GM12872 (cell line): ENCODE measurements around the gene C10orf71.

Experiments
- CTCF ChIP-seq: IDR thresholded peaks from 3 replicates; pipeline ENCODE4 v1.5.1; 2011; ENCODE audit warnings: low read depth, mild to moderate bottlenecking, low read length, moderate library complexity; ENCODE audit not compliant: insufficient read depth

Gene C10orf71

DNA sequence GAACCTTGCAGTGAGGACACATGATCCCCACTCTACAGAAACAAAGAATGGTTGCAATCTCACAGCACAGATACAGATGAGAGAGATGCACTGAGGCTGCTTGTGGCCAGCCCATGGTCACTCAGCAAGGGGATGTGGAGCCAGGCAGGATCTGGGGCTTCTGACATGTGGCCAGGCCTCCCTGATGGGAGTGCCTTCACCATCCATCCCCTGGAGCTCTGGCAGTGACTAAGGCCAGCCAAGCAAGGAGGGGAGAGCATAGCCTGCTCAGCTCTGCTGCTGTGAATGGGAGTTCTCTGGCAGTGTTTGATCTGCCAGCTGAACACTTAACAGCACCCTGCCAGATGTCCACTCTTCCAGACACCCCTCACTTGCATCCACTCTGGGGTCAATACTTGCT lies 19.8 kb downstream of the C10orf71 start:
- TF ChIP-seq CTCF, result no peak

GRCh38 chr10:49319206-49319605 lies 20.2 kb downstream of the C10orf71 start:
- no peak for TF ChIP-seq CTCF

DNA sequence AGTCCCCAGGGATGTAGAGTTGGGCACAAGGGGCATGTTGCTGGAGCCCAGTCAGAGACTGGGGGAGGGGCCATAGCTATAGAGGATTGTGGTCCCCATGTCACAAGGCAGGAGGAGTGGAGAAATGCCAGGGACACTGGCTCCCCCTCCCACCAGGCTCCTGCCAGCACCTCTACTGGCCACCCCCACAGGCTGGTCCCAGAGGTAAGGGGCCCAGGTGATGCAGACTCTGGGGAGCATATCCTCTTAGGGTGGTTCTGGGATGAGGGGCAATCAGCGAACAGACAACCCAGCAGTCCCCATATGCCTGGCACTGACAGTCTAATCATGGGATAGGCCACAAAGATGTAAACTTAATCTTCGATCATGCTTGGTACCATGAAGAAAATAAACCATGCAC lies 21.2 kb downstream of the C10orf71 start:
- TF ChIP-seq CTCF, result no peak

DNA sequence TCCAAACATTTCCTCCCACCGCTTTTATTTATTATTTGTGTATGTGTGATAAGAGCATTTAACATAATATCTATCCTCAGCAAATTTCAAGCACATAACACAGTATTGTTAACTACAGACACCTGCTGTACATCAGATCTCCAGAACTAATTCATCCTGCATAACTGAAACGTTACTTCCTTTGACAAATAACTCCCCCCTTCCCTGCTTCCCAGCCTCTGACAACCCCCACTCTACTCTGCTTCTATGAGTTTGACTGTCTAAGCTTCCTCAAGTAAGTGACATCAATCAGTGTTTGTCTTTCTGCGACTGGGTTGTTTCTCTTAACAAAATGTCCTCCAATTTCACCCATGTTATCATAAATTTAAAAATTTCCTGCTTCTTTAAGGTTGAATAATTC lies 22.1 kb downstream of the C10orf71 start:
- no peak for TF ChIP-seq CTCF

DNA sequence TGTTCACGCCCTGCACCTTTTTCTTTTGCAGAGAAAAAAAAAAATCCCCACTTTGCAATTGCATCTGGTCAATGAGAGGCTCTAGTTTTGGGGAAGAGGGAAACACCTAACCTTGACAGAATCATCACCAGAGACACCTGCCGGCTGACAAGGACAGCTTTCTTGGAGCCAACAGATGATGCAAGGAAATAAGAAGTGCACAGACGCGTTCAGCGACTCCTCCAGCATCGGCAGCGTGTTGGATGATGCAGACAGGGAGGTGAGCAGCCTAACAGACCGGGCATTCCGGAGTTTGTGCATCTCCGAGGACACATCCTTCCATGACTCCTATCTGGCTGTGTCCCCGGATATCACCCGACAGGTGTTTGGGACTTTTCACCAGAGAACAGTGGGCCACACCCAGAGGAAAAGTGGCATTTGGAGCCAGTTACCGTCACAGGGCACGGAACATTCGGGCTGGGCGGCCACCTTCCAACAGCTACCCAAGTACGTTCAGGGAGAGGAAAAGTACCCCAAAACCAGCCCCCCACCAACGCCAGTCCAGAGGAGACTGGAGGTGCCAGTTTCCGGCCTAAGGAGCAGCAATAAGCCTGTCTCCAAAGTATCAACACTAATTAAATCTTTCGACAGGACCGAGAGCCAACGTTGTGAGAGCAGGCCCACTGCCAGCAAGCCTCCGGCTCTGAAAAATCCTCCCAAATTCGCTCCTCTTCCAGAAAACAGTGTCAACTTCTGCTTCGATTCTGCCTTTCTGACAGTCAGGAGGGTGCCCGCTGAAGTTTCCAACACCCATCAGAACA lies 23.6 kb downstream of the C10orf71 start:
- TF ChIP-seq CTCF, result no peak

DNA sequence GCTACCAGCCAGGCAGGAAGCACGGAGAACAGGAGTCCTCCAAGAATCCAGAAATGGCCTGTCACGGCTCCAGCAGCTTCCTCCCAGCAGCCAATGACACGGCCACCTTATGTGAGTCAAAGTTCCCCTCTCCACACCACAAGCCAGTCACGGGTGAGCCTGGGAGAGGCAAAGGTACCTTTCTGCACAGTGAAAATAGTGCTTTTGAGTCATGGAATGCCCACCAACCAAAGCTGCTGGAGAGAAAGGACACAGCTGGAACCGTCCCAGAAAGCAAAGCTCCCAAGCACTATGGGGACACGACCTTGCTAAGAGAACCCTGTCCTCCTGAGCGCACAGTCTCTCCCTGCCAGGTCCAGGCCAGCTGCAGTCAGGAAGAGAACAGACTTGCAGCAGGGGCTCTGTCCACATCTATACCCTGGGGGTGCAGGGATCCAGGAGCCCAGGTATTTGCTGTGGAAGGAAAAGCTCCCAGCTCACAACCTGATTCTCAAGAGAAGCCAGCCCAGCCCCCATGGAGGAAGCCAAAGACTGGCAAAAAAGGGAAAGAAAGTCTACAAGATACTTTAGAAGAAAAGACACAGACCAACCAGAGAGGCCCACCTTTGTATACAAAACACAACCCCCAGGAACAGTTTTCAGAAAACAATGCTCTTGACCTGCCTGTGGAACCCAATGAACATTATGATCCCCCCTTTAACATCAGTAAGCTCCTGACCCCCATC lies 24.4 kb downstream of the C10orf71 start:
- TF ChIP-seq CTCF, result no peak

- no peak for TF ChIP-seq CTCF
Observed at GRCh38 chr10:49323896-49324270, 24.9 kb downstream of the C10orf71 start.
